Measurements from ENCODE around the gene VPS51.

Gene VPS51

GRCh38 chr11:65109231-65110198 is 13.5 kb downstream of the VPS51 start:
- Histone ChIP-seq H3K4me3 (ENCODE audit: low read length) (no peak overlapping the region), H3K27me3 (replicated peaks; ENCODE audit: control insufficient read depth, insufficient read depth, low read length) (no peaks in the 10 kb centered on the region), H3K4me1 (ENCODE audit: control insufficient read depth, insufficient read depth, low read length) (peaks cover 29% of the 10 kb centered on the region), H3K9me3 (ENCODE audit: control insufficient read depth, low read length) (no peaks in the 10 kb centered on the region), H3K9ac (ENCODE audit: low read length) (no peak overlapping the region), H3K36me3 (ENCODE audit: control insufficient read depth, insufficient read depth, low read length, severe bottlenecking) (peaks cover 16% of the 10 kb centered on the region)
- DNase-seq (ENCODE audit: low read depth): no peak

- Histone ChIP-seq H3K36me3 (ENCODE audit: control insufficient read depth, insufficient read depth, low read length, severe bottlenecking) (peaks cover 16% of the 10 kb centered on the region), H3K4me1 (ENCODE audit: control insufficient read depth, insufficient read depth, low read length) (peaks cover 24% of the 10 kb centered on the region), H3K9ac (ENCODE audit: low read length) (peak overlapping the region; percentile 57), H3K9me3 (ENCODE audit: control insufficient read depth, low read length) (no peaks in the 10 kb centered on the region), H3K27me3 (replicated peaks; ENCODE audit: control insufficient read depth, insufficient read depth, low read length) (no peaks in the 10 kb centered on the region), H3K4me3 (ENCODE audit: low read length) (peak overlapping the region; percentile 13)
- DNase-seq (ENCODE audit: low read depth): peak; percentile 93
Observed at GRCh38 chr11:65110354-65110861, 14.4 kb downstream of the VPS51 start.

GRCh38 chr11:65111159-65111743 is 15.2 kb downstream of the VPS51 start:
- DNase-seq (ENCODE audit: low read depth): no peak
- Histone ChIP-seq H3K4me3 (ENCODE audit: low read length) (no peak overlapping the region), H3K9ac (ENCODE audit: low read length) (peak overlapping the region; percentile 57), H3K4me1 (ENCODE audit: control insufficient read depth, insufficient read depth, low read length) (peaks cover 31% of the 10 kb centered on the region), H3K9me3 (ENCODE audit: control insufficient read depth, low read length) (no peaks in the 10 kb centered on the region), H3K27me3 (replicated peaks; ENCODE audit: control insufficient read depth, insufficient read depth, low read length) (no peaks in the 10 kb centered on the region), H3K36me3 (ENCODE audit: control insufficient read depth, insufficient read depth, low read length, severe bottlenecking) (peaks cover 22% of the 10 kb centered on the region)

- Histone ChIP-seq H3K36me3 (ENCODE audit: control insufficient read depth, insufficient read depth, low read length, severe bottlenecking) (peaks cover 22% of the 10 kb centered on the region), H3K4me1 (ENCODE audit: control insufficient read depth, insufficient read depth, low read length) (peaks cover 36% of the 10 kb centered on the region), H3K9me3 (ENCODE audit: control insufficient read depth, low read length) (no peaks in the 10 kb centered on the region), H3K9ac (ENCODE audit: low read length) (peak within 1 kb of the TSS; percentile 86), H3K27me3 (replicated peaks; ENCODE audit: control insufficient read depth, insufficient read depth, low read length) (no peaks in the 10 kb centered on the region), H3K4me3 (ENCODE audit: low read length) (peak within 1 kb of the TSS; percentile 82)
- DNase-seq (ENCODE audit: low read depth): peak; percentile 91
Observed at GRCh38 chr11:65111744-65112545, 15.9 kb downstream of the VPS51 start, which contains the start of gene TM7SF2. TM7SF2 (plus strand) TSS chr11:65111872; CDS start chr11:65112016, 144 bp downstream.

GRCh38 chr11:65112546-65113360 is 16.7 kb downstream of the VPS51 start:
- peak; percentile 72 for DNase-seq (ENCODE audit: low read depth)
- peaks cover 18% of the 10 kb centered on the region for H3K36me3 ChIP-seq (ENCODE audit: control insufficient read depth, insufficient read depth, low read length, severe bottlenecking)
- H3K9ac ChIP-seq (ENCODE audit: low read length): peak overlapping the region; percentile 86
- H3K27me3 ChIP-seq (replicated peaks; ENCODE audit: control insufficient read depth, insufficient read depth, low read length): no peaks in the 10 kb centered on the region
- H3K9me3 ChIP-seq (ENCODE audit: control insufficient read depth, low read length): no peaks in the 10 kb centered on the region
- peaks cover 36% of the 10 kb centered on the region for H3K4me1 ChIP-seq (ENCODE audit: control insufficient read depth, insufficient read depth, low read length)
- peak overlapping the region; percentile 82 for H3K4me3 ChIP-seq (ENCODE audit: low read length)

GRCh38 chr11:65113361-65113756 is 17.3 kb downstream of the VPS51 start:
- H3K9me3 ChIP-seq (ENCODE audit: control insufficient read depth, low read length): no peaks in the 10 kb centered on the region
- H3K4me1 ChIP-seq (ENCODE audit: control insufficient read depth, insufficient read depth, low read length): peaks cover 36% of the 10 kb centered on the region
- no peak for DNase-seq (ENCODE audit: low read depth)
- H3K27me3 ChIP-seq (replicated peaks; ENCODE audit: control insufficient read depth, insufficient read depth, low read length): no peaks in the 10 kb centered on the region
- H3K9ac ChIP-seq (ENCODE audit: low read length): peak overlapping the region; percentile 86
- peak overlapping the region; percentile 82 for H3K4me3 ChIP-seq (ENCODE audit: low read length)
- H3K36me3 ChIP-seq (ENCODE audit: control insufficient read depth, insufficient read depth, low read length, severe bottlenecking): peaks cover 23% of the 10 kb centered on the region

- no peak for DNase-seq (ENCODE audit: low read depth)
- Histone ChIP-seq H3K4me1 (ENCODE audit: control insufficient read depth, insufficient read depth, low read length) (peaks cover 36% of the 10 kb centered on the region), H3K4me3 (ENCODE audit: low read length) (no peak overlapping the region), H3K36me3 (ENCODE audit: control insufficient read depth, insufficient read depth, low read length, severe bottlenecking) (peaks cover 24% of the 10 kb centered on the region), H3K27me3 (replicated peaks; ENCODE audit: control insufficient read depth, insufficient read depth, low read length) (no peaks in the 10 kb centered on the region), H3K9me3 (ENCODE audit: control insufficient read depth, low read length) (no peaks in the 10 kb centered on the region), H3K9ac (ENCODE audit: low read length) (no peak overlapping the region)
Observed at GRCh38 chr11:65113839-65114238, 17.8 kb downstream of the VPS51 start.

- no peak overlapping the region for H3K9ac ChIP-seq (ENCODE audit: low read length)
- peaks cover 24% of the 10 kb centered on the region for H3K36me3 ChIP-seq (ENCODE audit: control insufficient read depth, insufficient read depth, low read length, severe bottlenecking)
- H3K27me3 ChIP-seq (replicated peaks; ENCODE audit: control insufficient read depth, insufficient read depth, low read length): no peaks in the 10 kb centered on the region
- no peaks in the 10 kb centered on the region for H3K9me3 ChIP-seq (ENCODE audit: control insufficient read depth, low read length)
- DNase-seq (ENCODE audit: low read depth): no peak
- H3K4me3 ChIP-seq (ENCODE audit: low read length): no peak overlapping the region
- peaks cover 36% of the 10 kb centered on the region for H3K4me1 ChIP-seq (ENCODE audit: control insufficient read depth, insufficient read depth, low read length)
Observed at GRCh38 chr11:65114538-65115171, 18.6 kb downstream of the VPS51 start.

GRCh38 chr11:65115361-65116082 is 19.5 kb downstream of the VPS51 start:
- no peak for DNase-seq (ENCODE audit: low read depth)
- H3K27me3 ChIP-seq (replicated peaks; ENCODE audit: control insufficient read depth, insufficient read depth, low read length): no peaks in the 10 kb centered on the region
- H3K36me3 ChIP-seq (ENCODE audit: control insufficient read depth, insufficient read depth, low read length, severe bottlenecking): peaks cover 32% of the 10 kb centered on the region
- no peaks in the 10 kb centered on the region for H3K9me3 ChIP-seq (ENCODE audit: control insufficient read depth, low read length)
- H3K4me1 ChIP-seq (ENCODE audit: control insufficient read depth, insufficient read depth, low read length): peaks cover 35% of the 10 kb centered on the region
- H3K4me3 ChIP-seq (ENCODE audit: low read length): no peak overlapping the region
- no peak overlapping the region for H3K9ac ChIP-seq (ENCODE audit: low read length)

All from adipocyte (in vitro differentiated cells).